ENCODE data around the gene ARF1. TPM values are rescaled to one million over a fixed set of nuclear protein-coding genes. Genes with fewer than 3 reads are reported as not detected.

ARF1 gene
- total RNA-seq, 2 donors from 2014 or later, result 478 to 512 TPM

DNA sequence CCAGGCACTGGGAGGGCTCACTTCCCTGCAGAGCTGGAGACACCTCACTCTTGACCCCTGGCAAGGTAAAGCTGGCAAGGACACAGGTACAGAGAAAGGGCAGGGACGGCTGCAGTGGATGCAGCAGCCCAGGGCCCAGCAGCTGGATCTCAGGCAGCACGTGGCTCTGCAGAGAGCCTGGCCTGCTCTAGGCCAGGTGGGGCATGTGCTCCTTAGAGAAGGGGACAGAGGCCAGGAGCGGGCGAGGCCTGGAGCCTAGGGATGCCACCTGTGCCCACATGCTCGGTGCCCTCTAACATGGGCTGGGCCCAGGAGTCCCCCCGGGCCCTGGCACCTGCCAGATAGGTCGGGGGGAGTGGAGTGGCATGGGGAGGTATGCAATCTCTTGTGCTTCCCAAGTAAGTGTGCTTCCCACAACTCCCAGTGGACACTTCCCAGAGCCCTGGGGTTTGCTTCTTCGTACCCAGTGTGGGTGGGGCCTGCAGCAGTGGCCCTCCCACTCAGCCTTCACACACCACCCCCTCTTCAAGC is 45.7 kb upstream of the ARF1 start:
- 92% methylated on average over 8 of the region's 8 CpGs for WGBS
- no peak for TF ChIP-seq POLR2A (IDR thresholded peaks at IDR 0.05)
- TF ChIP-seq, protein P1, sequence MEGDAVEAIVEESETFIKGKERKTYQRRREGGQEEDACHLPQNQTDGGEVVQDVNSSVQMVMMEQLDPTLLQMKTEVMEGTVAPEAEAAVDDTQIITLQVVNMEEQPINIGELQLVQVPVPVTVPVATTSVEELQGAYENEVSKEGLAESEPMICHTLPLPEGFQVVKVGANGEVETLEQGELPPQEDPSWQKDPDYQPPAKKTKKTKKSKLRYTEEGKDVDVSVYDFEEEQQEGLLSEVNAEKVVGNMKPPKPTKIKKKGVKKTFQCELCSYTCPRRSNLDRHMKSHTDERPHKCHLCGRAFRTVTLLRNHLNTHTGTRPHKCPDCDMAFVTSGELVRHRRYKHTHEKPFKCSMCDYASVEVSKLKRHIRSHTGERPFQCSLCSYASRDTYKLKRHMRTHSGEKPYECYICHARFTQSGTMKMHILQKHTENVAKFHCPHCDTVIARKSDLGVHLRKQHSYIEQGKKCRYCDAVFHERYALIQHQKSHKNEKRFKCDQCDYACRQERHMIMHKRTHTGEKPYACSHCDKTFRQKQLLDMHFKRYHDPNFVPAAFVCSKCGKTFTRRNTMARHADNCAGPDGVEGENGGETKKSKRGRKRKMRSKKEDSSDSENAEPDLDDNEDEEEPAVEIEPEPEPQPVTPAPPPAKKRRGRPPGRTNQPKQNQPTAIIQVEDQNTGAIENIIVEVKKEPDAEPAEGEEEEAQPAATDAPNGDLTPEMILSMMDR (IDR thresholded peaks at IDR 0.05), result no peak
- no peak for TF ChIP-seq POLR2AphosphoS5 (IDR thresholded peaks at IDR 0.05)
- peaks cover 5% of the 10 kb centered on the region for H3K27me3 ChIP-seq (replicated peaks; ENCODE audit: insufficient read depth)
- H3K4me3 ChIP-seq, result no peak overlapping the region
- no peaks in the 10 kb centered on the region for H3K9me3 ChIP-seq
- intact Hi-C loops (cut with DNase I), result no loop called here
- H3K36me3 ChIP-seq, result no peaks in the 10 kb centered on the region
- H3K4me1 ChIP-seq (replicated peaks), result no peaks in the 10 kb centered on the region
- no peak for DNase-seq (ENCODE audit: low spot score)
- H3K27ac ChIP-seq, result no peak overlapping the region

DNA sequence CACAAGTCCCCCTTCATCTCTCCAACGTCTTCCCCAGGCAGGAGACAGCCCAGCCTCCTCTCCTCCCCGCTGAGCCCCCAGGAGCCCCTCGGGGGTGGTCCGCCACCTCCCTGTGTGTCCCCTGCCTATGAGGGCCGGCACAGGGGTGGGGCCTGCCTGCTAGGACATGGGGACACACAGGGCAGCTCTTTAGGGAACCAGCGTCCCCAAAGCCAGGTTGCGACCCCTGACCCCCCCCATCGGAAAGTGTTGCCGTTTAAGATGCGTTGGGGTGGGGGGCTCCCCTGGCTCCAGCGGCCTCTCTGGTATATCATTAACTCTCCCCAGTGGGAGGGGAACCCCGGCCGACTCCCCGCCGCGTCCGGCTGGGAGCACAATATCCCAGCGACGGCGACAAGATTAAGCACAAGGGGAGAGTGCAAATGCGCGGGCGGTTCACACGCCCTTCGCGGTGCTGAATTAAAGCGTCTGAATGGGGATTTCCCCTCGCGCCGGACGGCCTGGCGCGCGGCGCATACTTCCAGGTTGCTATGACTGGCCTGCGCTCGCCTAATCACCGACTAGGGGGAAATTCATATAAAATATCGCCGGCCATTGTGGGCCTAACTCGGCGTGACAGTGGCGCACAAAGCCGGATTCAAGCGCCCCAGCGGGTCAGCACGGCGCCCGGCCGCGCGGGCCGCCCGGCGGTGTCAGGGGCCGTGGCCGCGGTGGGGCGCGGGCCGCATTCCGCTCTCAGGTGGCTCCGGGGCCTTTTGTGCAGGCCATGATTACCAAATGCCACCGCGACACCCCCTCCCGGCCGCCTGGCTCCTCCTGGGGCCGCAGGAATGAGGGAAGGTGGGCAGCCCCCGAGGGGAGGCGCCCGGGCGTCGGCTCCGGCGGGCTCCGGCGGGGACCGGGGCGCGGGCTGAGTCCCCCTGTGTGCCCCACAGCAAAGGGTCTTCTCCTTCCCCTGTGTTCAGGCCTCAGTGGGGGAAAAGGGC is 44.8 kb upstream of the ARF1 start:
- Histone ChIP-seq H3K27ac (no peak overlapping the region), H3K36me3 (no peaks in the 10 kb centered on the region), H3K27me3 (replicated peaks; ENCODE audit: insufficient read depth) (peaks cover 5% of the 10 kb centered on the region), H3K4me3 (peak overlapping the region in 1 of 2 donors; percentile 3), H3K9me3 (no peaks in the 10 kb centered on the region), H3K4me1 (replicated peaks) (no peaks in the 10 kb centered on the region)
- TF ChIP-seq POLR2AphosphoS5 (IDR thresholded peaks at IDR 0.05) (no peak), POLR2A (IDR thresholded peaks at IDR 0.05) (no peak)
- TF ChIP-seq, protein P1 (IDR thresholded peaks at IDR 0.05), result no peak
- intact Hi-C loops (cut with DNase I), result no loop called here
- WGBS, result 20% methylated on average over 71 of the region's 80 CpGs
- no peak for DNase-seq (ENCODE audit: low spot score)

DNA sequence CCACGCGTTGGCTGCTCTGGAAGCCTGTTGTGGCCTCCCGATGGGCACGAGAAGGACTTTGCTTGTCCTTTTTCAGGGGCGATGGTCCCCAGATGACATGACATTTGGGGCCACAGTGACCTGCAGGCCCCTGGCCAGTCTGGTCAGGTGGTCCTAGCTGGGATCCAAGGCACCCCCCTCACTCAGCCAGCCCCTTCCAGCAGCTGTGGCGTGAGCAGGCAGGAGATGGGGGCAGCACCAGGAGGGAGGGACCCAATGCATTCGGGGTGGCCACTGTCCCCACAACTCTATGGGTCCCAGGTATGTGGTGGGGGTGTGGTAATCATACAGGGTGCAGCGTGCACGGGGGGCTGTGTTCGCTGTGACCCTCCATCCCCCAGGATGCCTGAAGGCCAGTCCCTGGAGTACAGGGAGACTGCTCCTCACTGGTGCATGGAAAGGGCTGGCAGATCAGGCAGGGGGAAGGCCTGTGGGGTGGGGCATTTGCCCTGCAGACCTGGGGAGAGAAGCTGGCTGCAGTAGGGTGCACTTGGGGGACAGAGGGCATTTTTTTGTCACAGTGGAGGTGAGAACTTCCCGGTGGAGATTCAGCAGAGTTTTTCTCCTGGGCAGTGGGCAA is 44.0 kb upstream of the ARF1 start:
- no peak for DNase-seq (ENCODE audit: low spot score)
- H3K27me3 ChIP-seq (replicated peaks; ENCODE audit: insufficient read depth), result peaks cover 5% of the 10 kb centered on the region
- 94% methylated on average over 10 of the region's 11 CpGs for WGBS

DNA sequence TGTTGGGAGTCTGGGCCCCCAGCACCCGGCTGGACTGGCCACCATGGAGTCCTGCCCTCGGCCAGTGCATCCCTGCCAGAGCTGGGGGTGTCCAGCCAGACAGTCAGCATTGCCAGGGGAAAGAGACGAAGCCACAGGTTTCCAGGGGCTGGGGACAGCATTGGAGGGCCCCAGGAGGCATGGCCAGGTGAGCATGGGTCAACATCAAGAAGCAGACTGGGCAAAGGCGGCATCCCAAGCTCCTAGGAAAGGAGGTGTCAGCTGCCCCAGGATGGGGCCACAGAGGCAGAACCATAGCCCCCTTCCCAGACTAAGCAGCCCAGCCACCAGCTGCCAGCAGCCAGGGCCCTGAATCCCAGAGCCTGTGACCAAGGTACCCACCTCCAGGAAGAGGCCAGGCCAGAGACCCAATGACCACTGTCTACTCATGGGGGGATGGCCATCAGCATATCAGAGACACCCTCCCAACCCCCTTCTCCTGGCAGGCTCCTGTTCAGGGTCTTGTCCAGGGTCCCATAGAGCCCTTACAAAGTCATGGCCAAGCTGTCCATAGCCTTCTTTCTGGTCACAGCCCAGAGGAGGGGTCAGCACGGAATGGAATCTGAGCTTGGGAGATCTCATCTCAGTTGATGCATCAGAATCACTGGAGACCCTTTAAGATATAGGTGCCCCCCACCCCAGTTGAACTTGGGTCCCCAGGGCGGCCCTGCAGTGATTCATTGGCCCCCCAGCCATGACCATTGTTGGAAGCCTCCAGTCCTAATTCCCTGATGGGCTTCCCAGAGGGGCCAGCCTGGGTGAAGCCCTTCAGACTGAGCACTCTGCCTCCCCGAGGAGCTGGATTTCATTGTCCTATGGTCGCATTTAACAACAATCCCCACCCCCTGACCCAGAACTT is 43.3 kb upstream of the ARF1 start:
- Histone ChIP-seq H3K4me3 (no peak overlapping the region), H3K36me3 (no peaks in the 10 kb centered on the region), H3K27me3 (replicated peaks; ENCODE audit: insufficient read depth) (peaks cover 5% of the 10 kb centered on the region), H3K9me3 (no peaks in the 10 kb centered on the region), H3K4me1 (replicated peaks) (no peaks in the 10 kb centered on the region), H3K27ac (no peak overlapping the region)
- DNase-seq (ENCODE audit: low spot score), result no peak
- intact Hi-C loops (cut with DNase I), result no loop called here
- TF ChIP-seq, protein P1 (IDR thresholded peaks at IDR 0.05), result no peak
- WGBS, result 86% methylated on average over 8 of the region's 8 CpGs

More for the DNA sequence above, 44.0 kb upstream of the ARF1 start:
- H3K9me3 ChIP-seq, result no peaks in the 10 kb centered on the region
- H3K4me3 ChIP-seq, result no peak overlapping the region
- no peaks in the 10 kb centered on the region for H3K4me1 ChIP-seq (replicated peaks)
- TF ChIP-seq, protein P1 (IDR thresholded peaks at IDR 0.05), result no peak
- TF ChIP-seq POLR2AphosphoS5 (IDR thresholded peaks at IDR 0.05), result no peak
- no peak for TF ChIP-seq POLR2A (IDR thresholded peaks at IDR 0.05)
- intact Hi-C loops (cut with DNase I), result no loop called here
- H3K36me3 ChIP-seq, result no peaks in the 10 kb centered on the region
- H3K27ac ChIP-seq, result no peak overlapping the region
